Measurements from ENCODE around the gene TOGARAM2. TPM values are rescaled to one million over a fixed set of nuclear protein-coding genes. Genes with fewer than 3 reads are reported as not detected.

The TOGARAM2 gene
- total and polyA plus RNA-seq, 2 experiments from 2014 or later: 1.8 TPM

DNA sequence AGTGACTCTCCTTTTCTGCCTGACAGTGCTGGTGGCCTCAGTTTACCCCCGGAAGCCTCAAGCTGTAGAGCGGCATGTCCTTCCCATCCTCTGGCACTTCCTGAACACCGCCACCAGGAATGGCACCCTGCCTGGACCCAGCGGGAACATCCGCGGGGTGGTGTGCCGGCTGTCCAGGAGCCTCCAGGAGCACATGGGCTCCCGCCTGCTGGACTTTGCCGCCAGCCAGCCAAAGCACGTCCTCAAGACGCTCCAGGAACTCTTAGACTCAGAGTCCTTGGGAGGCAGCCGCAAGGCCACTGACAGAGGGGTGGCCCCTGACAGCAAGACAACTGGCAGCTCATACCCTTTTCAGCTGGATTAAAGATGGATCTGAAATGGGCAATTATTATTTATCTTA, 70.6 kb downstream of the TOGARAM2 start:
- H3K4me1 ChIP-seq (ENCODE audit: insufficient read depth): peaks cover 10% of the 10 kb centered on the region
- Mint-ChIP-seq H3K27ac (no peak overlapping the region; the same call in 1 of the 2 replicates), H3K9me3 (no peaks in the 10 kb centered on the region), H3K4me1 (peaks cover 24% of the 10 kb centered on the region), H3K4me3 (no peak overlapping the region), H3K27me3 (ENCODE audit: insufficient read depth, low read depth, poor library complexity) (peaks cover 7% of the 10 kb centered on the region), H3K36me3 (ENCODE audit: low read depth) (no peaks in the 10 kb centered on the region)
- H3K27ac ChIP-seq (ENCODE audit: low read depth): no peak overlapping the region
- no peaks in the 10 kb centered on the region for H3K36me3 ChIP-seq (ENCODE audit: insufficient read depth)
- H3F3A ChIP-seq (replicated peaks; ENCODE audit: low read depth): no peaks in the 10 kb centered on the region
- no peak overlapping the region for H2AFZ ChIP-seq
- no peak overlapping the region for H3K4me2 ChIP-seq
- no peaks in the 10 kb centered on the region for H4K20me1 ChIP-seq (replicated peaks; ENCODE audit: insufficient read depth)
- DNase-seq (ENCODE audit: low spot score) (no peak), ATAC-seq (no peak)
- no peaks in the 10 kb centered on the region for H3K9me2 ChIP-seq (ENCODE audit: insufficient read depth)
- no peaks in the 10 kb centered on the region for H3K79me2 ChIP-seq (replicated peaks; ENCODE audit: insufficient read depth)
- no peaks in the 10 kb centered on the region for H3K27me3 ChIP-seq (ENCODE audit: insufficient read depth)
- TF ChIP-seq EZH2phosphoT487 (IDR thresholded peaks at IDR 0.05; ENCODE audit: unreplicated experiment): no peak
- TF ChIP-seq NANOG (IDR thresholded peaks at IDR 0.05; ENCODE audit: borderline replicate concordance): no peak
- TF ChIP-seq POLR2AphosphoS5 (IDR thresholded peaks at IDR 0.05; ENCODE audit: low read depth): no peak
- TF ChIP-seq, protein P1, sequence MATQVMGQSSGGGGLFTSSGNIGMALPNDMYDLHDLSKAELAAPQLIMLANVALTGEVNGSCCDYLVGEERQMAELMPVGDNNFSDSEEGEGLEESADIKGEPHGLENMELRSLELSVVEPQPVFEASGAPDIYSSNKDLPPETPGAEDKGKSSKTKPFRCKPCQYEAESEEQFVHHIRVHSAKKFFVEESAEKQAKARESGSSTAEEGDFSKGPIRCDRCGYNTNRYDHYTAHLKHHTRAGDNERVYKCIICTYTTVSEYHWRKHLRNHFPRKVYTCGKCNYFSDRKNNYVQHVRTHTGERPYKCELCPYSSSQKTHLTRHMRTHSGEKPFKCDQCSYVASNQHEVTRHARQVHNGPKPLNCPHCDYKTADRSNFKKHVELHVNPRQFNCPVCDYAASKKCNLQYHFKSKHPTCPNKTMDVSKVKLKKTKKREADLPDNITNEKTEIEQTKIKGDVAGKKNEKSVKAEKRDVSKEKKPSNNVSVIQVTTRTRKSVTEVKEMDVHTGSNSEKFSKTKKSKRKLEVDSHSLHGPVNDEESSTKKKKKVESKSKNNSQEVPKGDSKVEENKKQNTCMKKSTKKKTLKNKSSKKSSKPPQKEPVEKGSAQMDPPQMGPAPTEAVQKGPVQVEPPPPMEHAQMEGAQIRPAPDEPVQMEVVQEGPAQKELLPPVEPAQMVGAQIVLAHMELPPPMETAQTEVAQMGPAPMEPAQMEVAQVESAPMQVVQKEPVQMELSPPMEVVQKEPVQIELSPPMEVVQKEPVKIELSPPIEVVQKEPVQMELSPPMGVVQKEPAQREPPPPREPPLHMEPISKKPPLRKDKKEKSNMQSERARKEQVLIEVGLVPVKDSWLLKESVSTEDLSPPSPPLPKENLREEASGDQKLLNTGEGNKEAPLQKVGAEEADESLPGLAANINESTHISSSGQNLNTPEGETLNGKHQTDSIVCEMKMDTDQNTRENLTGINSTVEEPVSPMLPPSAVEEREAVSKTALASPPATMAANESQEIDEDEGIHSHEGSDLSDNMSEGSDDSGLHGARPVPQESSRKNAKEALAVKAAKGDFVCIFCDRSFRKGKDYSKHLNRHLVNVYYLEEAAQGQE (IDR thresholded peaks at IDR 0.05; ENCODE audit: unreplicated experiment): no peak
- TF ChIP-seq, protein P2, sequence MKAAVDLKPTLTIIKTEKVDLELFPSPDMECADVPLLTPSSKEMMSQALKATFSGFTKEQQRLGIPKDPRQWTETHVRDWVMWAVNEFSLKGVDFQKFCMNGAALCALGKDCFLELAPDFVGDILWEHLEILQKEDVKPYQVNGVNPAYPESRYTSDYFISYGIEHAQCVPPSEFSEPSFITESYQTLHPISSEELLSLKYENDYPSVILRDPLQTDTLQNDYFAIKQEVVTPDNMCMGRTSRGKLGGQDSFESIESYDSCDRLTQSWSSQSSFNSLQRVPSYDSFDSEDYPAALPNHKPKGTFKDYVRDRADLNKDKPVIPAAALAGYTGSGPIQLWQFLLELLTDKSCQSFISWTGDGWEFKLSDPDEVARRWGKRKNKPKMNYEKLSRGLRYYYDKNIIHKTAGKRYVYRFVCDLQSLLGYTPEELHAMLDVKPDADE (IDR thresholded peaks at IDR 0.05): no peak
- TF ChIP-seq JUNB (IDR thresholded peaks at IDR 0.05; ENCODE audit: unreplicated experiment): no peak
- TF ChIP-seq ZNF331 (CRISPR knock-in tag; IDR thresholded peaks at IDR 0.05; ENCODE audit: low read depth): no peak
- TF ChIP-seq CREB1 (CRISPR knock-in tag; IDR thresholded peaks at IDR 0.05; ENCODE audit: low read depth): no peak
- TF ChIP-seq, protein P3, sequence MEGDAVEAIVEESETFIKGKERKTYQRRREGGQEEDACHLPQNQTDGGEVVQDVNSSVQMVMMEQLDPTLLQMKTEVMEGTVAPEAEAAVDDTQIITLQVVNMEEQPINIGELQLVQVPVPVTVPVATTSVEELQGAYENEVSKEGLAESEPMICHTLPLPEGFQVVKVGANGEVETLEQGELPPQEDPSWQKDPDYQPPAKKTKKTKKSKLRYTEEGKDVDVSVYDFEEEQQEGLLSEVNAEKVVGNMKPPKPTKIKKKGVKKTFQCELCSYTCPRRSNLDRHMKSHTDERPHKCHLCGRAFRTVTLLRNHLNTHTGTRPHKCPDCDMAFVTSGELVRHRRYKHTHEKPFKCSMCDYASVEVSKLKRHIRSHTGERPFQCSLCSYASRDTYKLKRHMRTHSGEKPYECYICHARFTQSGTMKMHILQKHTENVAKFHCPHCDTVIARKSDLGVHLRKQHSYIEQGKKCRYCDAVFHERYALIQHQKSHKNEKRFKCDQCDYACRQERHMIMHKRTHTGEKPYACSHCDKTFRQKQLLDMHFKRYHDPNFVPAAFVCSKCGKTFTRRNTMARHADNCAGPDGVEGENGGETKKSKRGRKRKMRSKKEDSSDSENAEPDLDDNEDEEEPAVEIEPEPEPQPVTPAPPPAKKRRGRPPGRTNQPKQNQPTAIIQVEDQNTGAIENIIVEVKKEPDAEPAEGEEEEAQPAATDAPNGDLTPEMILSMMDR (conservative IDR thresholded peaks at IDR 0.05; ENCODE audit: low read depth in 2 of 2): no peak
- TF ChIP-seq, protein P4, sequence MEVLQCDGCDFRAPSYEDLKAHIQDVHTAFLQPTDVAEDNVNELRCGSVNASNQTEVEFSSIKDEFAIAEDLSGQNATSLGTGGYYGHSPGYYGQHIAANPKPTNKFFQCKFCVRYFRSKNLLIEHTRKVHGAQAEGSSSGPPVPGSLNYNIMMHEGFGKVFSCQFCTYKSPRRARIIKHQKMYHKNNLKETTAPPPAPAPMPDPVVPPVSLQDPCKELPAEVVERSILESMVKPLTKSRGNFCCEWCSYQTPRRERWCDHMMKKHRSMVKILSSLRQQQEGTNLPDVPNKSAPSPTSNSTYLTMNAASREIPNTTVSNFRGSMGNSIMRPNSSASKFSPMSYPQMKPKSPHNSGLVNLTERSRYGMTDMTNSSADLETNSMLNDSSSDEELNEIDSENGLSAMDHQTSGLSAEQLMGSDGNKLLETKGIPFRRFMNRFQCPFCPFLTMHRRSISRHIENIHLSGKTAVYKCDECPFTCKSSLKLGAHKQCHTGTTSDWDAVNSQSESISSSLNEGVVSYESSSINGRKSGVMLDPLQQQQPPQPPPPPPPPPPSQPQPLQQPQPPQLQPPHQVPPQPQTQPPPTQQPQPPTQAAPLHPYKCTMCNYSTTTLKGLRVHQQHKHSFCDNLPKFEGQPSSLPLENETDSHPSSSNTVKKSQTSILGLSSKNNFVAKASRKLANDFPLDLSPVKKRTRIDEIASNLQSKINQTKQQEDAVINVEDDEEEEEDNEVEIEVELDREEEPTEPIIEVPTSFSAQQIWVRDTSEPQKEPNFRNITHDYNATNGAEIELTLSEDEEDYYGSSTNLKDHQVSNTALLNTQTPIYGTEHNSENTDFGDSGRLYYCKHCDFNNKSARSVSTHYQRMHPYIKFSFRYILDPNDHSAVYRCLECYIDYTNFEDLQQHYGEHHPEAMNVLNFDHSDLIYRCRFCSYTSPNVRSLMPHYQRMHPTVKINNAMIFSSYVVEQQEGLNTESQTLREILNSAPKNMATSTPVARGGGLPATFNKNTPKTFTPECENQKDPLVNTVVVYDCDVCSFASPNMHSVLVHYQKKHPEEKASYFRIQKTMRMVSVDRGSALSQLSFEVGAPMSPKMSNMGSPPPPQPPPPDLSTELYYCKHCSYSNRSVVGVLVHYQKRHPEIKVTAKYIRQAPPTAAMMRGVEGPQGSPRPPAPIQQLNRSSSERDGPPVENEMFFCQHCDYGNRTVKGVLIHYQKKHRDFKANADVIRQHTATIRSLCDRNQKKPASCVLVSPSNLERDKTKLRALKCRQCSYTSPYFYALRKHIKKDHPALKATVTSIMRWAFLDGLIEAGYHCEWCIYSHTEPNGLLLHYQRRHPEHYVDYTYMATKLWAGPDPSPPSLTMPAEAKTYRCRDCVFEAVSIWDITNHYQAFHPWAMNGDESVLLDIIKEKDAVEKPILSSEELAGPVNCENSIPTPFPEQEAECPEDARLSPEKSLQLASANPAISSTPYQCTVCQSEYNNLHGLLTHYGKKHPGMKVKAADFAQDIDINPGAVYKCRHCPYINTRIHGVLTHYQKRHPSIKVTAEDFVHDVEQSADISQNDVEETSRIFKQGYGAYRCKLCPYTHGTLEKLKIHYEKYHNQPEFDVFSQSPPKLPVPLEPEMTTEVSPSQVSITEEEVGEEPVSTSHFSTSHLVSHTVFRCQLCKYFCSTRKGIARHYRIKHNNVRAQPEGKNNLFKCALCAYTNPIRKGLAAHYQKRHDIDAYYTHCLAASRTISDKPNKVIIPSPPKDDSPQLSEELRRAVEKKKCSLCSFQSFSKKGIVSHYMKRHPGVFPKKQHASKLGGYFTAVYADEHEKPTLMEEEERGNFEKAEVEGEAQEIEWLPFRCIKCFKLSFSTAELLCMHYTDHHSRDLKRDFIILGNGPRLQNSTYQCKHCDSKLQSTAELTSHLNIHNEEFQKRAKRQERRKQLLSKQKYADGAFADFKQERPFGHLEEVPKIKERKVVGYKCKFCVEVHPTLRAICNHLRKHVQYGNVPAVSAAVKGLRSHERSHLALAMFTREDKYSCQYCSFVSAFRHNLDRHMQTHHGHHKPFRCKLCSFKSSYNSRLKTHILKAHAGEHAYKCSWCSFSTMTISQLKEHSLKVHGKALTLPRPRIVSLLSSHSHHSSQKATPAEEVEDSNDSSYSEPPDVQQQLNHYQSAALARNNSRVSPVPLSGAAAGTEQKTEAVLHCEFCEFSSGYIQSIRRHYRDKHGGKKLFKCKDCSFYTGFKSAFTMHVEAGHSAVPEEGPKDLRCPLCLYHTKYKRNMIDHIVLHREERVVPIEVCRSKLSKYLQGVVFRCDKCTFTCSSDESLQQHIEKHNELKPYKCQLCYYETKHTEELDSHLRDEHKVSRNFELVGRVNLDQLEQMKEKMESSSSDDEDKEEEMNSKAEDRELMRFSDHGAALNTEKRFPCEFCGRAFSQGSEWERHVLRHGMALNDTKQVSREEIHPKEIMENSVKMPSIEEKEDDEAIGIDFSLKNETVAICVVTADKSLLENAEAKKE (CRISPR knock-in tag; IDR thresholded peaks at IDR 0.05): no peak
- TF ChIP-seq ZNF114 (CRISPR knock-in tag; IDR thresholded peaks at IDR 0.05): no peak
- TF ChIP-seq EZH2 (IDR thresholded peaks at IDR 0.05; ENCODE audit: low read depth, unreplicated experiment): no peak
- no peak for TF ChIP-seq STAT1 (IDR thresholded peaks at IDR 0.05; ENCODE audit: unreplicated experiment)
- no peak overlapping the region for H3K4me3 ChIP-seq

Measured in GM23338 (cell line).